Measurements from ENCODE around the gene SCO2.
"Not testable (repeated sequence)": the region's sequence is repeated elsewhere in the genome, so short reads cannot be mapped to it uniquely, and the experiment has no call there.

The SCO2 gene

GRCh38 chr22:50531546-50531961 is 6.2 kb upstream of the SCO2 start:
- FAIRE-seq = no peak

- FAIRE-seq = no peak
These were observed 5.6 kb upstream of the SCO2 start for GRCh38 chr22:50530877-50531545.

DNA sequence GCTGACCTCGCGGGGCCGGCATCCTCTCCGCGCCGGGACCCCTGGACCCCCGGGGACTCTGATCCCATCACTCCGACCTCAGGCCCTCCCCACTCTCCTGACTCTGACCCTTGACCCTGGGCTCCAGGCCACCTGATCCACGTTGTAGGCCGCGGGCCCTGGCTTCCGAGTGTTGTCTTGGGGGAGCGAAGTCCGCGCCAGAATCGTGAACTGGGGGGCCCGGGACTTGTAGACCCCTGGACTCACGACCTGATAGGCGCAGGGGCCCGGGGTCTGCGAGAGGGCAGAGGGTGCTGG is 5.1 kb upstream of the SCO2 start:
- FAIRE-seq = no peak

DNA sequence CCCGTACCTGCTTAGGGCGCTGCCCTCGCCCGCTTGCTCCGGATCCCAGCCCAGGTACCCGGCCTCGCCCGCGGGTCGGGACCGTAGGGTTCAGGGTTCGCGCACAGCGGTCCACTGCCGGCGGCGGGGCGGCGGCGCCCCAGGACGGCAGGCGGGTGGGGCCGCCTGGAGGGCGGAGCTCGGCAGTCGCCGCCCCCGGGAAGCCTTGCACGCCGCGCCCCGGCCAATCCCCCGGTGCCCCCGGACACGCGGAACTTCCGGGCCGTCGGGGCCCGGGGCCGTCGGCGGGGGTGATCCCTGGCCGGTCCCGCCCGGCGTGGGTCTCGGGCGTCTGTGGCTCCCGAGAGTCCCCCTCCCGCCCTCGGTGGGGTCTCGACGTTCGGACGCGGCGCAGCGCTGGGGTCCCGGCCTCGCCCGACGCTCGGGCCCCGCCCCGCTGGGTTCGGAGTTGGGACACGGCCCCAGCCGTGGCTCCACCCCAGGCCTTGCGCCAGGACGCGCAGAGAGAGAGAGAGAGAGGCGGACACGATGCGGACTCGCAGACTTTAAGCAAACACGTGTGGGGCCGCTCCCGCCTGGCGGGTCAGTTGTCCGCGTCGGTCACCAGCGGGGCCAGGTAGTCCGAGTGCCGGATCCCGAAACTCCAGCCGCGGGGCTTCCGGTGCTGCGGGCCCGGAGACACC is 4.6 kb upstream of the SCO2 start, which contains the start of gene TYMP:
Gene TYMP (minus strand): TSS at position 116 of the 683 bp plus-strand sequence. CDS start 303 bp downstream, outside the sequence.
- FAIRE-seq = no peak

- no peak for FAIRE-seq
These were observed 4.1 kb upstream of the SCO2 start for GRCh38 chr22:50529416-50529896.

GRCh38 chr22:50528682-50529415 is 3.5 kb upstream of the SCO2 start:
- no peak for FAIRE-seq

DNA sequence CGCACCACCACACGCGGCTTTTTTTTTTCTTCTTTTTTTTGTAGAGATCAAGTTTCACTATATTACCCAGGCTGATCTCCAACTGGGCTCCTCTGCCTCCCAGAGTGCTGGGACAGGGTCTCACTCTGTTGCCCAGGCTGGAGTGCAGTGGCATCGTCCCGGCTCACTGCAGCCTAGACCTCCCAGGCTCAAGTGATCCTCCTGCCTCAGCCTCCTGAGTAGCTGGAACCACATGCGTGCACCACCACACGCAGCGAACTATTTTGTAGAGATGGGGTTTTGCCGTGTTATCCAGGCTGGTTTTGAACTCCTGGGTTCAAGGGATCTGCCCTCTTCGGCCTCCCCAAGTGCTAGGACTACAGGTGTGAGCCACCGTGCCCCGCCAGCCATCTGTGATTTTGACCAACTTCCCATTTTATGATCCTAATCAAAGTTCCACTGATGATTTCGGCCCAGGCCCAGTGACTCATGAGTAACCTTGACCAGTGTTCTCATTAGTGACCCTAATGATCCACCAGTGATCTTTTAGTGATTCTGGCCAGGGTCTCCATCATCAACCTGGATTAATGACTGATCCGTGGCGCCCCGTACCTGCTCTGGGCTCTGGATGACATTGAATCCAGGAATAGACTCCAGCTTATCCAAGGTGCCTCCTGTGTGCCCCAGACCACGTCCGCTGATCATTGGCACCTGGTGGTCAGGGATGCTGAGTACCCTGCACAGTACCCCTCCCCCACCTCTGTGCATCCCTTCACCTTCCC is 2.7 kb upstream of the SCO2 start:
- no peak for FAIRE-seq

DNA sequence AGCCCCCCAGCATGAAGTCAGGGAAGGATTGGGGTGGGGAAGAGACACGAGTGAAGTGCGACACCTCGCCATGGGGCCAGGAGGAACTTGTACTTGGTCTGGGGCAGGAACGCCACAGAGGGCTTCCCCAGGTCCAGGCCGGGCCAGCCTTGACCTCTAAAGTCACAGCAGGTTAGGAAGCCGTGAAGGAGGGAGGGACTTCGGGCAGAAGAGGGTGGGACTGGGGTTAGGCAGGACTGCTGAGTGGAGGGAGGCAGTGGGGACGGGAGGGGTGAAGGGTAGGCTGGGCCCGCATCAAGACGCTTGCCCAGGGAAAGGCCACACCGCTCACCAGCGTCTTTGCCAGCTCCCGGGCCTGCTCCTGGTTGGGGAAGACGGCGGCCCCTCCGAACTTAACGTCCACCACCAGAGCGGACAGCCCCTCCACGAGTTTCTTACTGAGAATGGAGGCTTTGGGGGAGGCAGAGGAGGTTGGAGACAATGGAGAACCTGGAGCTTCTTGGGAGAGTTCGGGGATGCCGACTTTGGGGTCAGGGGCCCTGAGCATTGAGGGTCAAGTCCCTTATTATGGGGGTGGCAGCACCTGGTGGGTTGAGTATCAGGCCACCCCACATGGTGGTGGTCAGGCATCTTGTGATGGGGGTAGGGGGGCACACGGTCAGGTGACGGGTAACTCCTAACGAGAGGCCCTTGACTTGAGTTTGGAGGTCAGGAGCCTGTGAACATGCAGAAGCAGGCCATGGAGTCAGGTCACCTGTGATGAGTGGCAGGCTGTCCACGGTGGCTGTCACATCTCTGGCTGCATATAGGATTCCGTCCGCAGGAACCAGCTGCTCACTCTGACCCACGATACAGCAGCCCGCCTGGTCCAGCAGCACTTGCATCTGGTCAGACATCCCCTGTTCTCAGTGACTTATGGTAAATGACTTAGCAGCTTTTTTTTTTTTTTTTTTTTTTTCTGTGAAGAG is 1.7 kb upstream of the SCO2 start:
- no peak for FAIRE-seq

GRCh38 chr22:50526108-50526833 is 873 bp upstream of the SCO2 start:
- FAIRE-seq = no peak

DNA sequence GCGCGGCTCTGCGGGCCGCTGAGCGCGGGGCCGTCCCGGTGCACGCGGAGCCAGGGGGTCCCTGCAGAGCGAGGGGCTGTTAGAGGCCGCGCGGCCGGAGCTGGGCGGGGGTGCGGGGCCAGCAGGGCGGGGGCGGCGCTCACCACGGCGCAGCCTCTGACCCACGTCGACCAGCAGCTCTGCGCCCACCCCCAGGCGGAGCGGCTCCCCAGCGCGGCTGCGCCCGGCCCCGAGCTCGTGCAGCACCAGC is 385 bp upstream of the SCO2 start:
- no peak for FAIRE-seq

DNA sequence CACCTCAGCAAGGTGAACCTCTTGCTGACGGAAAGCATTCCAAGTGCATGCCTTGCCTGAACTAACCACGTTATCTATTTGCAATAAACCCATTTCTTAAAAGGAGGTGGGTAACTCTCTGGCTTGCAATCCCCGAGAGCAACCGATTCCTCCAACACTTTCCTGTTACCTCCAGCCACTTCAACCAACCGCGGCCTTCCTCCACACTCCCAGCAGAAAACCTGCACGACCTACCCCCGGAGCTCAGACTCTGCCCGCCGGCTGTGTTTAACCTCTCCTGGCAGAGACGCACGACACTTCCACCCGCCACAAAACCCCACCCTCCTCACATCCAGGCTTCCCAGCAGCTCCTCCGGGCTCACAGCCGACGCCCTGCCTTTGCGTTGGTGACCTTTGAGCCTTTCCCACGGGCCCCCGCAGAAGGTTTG is 708 bp downstream of the SCO2 start:
- FAIRE-seq = no peak

GRCh38 chr22:50523806-50524675 is 1.4 kb downstream of the SCO2 start:
- no peak for FAIRE-seq

- FAIRE-seq = no peak
These were observed 2.0 kb downstream of the SCO2 start for GRCh38 chr22:50523458-50523805.

- no peak for FAIRE-seq
These were observed 2.5 kb downstream of the SCO2 start for GRCh38 chr22:50522806-50523438.

DNA sequence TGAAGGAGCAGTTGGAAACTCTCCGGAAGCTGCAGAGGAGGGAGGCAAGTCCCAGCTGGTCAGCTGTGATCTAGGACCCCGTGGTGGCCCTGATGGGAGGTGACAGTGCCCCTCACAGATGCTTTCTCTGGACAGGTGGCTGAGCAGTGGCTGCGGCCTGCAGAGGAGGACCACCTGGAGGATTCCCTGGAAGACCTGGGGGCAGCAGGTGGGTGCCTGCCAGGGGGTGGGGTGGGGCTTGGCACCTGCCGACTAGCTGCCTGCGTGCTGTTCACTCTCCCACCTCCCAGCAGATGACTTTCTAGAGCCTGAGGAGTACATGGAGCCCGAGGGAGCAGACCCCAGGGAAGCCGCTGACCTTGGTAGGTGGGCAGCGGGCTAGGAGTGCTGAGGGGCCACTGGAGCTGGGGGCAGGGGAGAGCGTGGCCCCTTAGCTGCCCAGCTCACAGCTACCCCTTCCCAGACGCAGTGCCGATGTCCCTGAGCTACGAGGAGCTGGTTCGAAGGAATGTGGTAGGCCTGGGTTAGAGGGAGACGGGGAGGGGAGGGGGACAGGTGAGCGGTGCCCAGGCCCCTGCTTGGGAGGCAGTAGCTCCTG is 3.1 kb downstream of the SCO2 start:
- no peak for FAIRE-seq

- no peak for FAIRE-seq
These were observed 3.7 kb downstream of the SCO2 start for GRCh38 chr22:50521710-50522109.

DNA sequence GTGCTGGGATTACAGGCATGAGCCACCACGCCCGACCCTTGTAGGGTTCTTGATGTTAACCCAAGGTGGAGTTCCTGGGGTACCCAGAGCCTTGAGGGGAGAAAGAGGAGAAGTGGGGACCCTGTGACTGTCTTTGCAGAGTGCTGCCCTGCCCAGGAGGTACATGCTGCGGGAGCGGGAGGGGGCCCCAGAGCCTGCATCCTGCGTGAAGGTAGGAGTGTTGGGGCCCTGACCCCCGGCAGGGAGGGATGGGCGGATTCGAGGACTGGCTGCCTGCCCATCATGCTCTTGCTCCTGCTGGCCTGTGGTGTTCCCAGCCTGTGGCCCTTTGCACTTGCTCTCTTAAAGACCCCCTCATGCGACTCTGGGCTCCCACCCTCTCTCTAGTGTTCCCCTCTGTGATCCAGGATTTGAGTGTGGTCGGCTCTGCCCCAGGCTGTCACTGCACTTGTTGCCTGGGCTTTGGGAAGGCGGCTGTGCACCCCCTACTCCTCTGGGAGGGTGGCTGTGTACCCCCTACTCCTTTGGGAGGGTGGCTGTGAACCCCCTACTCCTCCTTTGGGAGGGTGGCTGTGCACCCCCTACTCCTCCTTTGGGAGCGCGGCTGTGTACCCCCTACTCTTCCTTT is 4.5 kb downstream of the SCO2 start:
- FAIRE-seq = no peak

DNA sequence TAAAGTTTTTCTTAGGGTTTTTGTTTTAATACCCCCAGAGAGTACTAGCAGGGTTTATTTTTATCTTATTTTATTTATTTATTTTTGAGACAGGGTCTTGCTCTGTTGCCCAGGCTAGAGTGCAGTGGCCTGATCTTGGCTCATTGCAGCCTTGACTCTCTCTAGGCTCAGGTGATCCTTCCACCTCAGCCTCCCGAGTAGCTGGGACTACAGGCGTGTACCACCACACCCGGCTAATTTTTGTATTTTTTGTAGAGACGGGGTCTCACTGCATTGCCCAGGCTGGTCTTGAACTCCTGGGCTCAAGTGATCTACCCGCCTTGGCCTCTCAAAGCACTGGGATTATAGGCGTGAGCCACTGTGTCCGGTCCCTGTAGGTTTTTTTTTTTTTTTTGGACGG is 5.2 kb downstream of the SCO2 start:
- FAIRE-seq = not testable (repeated sequence)

GRCh38 chr22:50519151-50519550 is 6.2 kb downstream of the SCO2 start:
- FAIRE-seq = no peak

All from A204.1 (cell line).